ENCODE measurements around the gene DPM1. TPM values are rescaled to one million over a fixed set of nuclear protein-coding genes. Genes with fewer than 3 reads are reported as not detected.

DPM1 gene
- total and polyA plus RNA-seq, 2 experiments from 2014 or later = 76.2 to 89.8 TPM

DNA sequence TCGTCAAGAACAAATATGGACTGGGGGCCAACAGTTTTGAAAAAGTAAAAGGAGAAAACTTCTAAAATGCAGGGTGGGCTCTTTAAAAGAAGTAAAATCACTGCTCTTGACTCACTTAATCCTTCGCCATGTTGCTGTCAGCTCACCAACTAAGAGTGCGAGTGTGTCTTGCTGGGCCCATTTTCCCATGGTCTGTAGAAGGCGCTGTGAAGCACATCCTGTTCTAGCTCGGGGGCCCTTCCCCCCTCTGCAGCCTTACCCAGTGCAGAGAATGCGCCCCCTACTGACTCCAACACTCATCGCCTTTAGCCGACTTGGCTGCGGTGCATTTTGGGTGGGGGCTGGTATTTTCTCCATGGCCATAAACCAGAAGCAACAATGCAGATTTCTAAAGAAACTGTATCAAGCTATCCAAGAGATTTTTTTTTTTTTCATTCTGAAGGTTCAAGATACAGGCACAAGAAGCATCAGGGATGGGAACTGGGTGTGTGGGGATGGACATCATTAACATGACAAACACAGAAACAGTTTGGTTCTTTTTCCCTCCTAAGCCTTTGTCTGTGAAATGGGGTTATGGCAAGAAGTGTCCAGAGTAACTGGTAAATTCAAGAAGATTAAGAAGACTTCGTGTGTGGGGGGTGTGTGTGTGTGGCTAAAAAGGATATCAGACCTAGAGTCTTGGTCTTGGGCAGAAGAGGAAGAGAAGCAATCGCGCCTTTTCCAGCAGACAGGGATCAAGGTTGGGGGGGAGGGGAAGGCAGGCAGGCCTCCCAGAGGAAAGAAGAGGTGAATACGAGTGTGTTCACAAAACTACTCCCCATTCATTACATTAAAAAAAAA lies 28.8 kb downstream of the DPM1 start:
- peaks cover 19% of the 10 kb centered on the region for H3K36me3 ChIP-seq
- no peaks in the 10 kb centered on the region for H3K9me3 ChIP-seq (ENCODE audit: low read depth)
- H3K27me3 ChIP-seq = no peaks in the 10 kb centered on the region
- peak overlapping the region; percentile 93 for H3K4me3 ChIP-seq
- peak; percentile 97 for DNase-seq (ENCODE audit: low read depth in 1 of 2, low spot score in 1 of 2)
- H3K4me1 ChIP-seq (ENCODE audit: low read depth) = peaks cover 38% of the 10 kb centered on the region
- TF ChIP-seq, protein P1, sequence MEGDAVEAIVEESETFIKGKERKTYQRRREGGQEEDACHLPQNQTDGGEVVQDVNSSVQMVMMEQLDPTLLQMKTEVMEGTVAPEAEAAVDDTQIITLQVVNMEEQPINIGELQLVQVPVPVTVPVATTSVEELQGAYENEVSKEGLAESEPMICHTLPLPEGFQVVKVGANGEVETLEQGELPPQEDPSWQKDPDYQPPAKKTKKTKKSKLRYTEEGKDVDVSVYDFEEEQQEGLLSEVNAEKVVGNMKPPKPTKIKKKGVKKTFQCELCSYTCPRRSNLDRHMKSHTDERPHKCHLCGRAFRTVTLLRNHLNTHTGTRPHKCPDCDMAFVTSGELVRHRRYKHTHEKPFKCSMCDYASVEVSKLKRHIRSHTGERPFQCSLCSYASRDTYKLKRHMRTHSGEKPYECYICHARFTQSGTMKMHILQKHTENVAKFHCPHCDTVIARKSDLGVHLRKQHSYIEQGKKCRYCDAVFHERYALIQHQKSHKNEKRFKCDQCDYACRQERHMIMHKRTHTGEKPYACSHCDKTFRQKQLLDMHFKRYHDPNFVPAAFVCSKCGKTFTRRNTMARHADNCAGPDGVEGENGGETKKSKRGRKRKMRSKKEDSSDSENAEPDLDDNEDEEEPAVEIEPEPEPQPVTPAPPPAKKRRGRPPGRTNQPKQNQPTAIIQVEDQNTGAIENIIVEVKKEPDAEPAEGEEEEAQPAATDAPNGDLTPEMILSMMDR (IDR thresholded peaks at IDR 0.05; ENCODE audit: low read depth, low read length) = peak; percentile 99
- H3K27ac ChIP-seq = peak overlapping the region; percentile 87

DNA sequence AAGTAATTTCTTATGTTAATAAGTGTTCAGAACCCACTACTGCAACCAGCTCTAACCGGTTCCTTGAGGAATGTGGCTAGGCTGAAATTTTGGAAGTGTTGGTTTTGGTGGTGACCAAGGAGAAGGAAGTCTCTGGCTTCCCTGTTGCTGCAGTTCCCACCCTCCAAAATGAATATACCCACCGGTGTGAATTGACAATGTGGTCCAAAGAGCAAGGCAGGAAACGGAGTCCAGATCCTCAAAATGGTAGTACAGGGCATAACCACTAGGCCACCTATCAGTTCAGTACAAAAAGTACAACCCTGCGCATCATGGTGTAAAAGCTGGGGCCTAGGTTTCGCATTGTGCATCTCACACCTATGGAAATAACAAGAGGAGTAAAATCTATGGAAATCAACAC lies 29.9 kb downstream of the DPM1 start:
- Histone ChIP-seq H3K27ac (no peak overlapping the region), H3K4me1 (ENCODE audit: low read depth) (peaks cover 38% of the 10 kb centered on the region), H3K4me3 (peak overlapping the region; percentile 93), H3K36me3 (peaks cover 16% of the 10 kb centered on the region), H3K9me3 (ENCODE audit: low read depth) (no peaks in the 10 kb centered on the region), H3K27me3 (no peaks in the 10 kb centered on the region)
- no peak for DNase-seq (ENCODE audit: low read depth in 1 of 2, low spot score in 1 of 2)
- TF ChIP-seq, protein P1 (IDR thresholded peaks at IDR 0.05; ENCODE audit: low read depth, low read length) = no peak

DNA sequence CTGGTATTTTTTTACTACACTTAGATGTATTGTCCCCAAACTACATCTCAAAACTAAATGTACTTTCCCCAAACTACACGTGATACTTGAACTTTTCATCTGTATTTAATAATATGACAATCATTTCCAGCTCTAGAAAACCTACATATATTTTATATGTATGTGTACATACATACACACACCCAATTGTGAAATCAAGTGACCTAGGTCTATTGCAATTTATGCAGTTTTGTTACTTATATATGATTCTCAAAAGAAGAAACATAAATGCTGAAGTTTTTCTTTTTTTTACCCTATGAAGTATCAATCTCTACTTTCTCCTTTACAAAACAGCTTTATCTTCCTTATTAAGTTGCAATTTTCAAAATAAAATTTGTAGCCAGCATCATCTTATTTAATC lies 31.8 kb downstream of the DPM1 start:
- no peak overlapping the region for H3K27ac ChIP-seq
- H3K27me3 ChIP-seq = no peaks in the 10 kb centered on the region
- H3K36me3 ChIP-seq = peaks cover 21% of the 10 kb centered on the region
- no peaks in the 10 kb centered on the region for H3K9me3 ChIP-seq (ENCODE audit: low read depth)
- TF ChIP-seq, protein P1 (IDR thresholded peaks at IDR 0.05; ENCODE audit: low read depth, low read length) = no peak
- H3K4me1 ChIP-seq (ENCODE audit: low read depth) = peaks cover 33% of the 10 kb centered on the region
- H3K4me3 ChIP-seq = no peak overlapping the region
- no peak for DNase-seq (ENCODE audit: low read depth in 1 of 2, low spot score in 1 of 2)

DNA sequence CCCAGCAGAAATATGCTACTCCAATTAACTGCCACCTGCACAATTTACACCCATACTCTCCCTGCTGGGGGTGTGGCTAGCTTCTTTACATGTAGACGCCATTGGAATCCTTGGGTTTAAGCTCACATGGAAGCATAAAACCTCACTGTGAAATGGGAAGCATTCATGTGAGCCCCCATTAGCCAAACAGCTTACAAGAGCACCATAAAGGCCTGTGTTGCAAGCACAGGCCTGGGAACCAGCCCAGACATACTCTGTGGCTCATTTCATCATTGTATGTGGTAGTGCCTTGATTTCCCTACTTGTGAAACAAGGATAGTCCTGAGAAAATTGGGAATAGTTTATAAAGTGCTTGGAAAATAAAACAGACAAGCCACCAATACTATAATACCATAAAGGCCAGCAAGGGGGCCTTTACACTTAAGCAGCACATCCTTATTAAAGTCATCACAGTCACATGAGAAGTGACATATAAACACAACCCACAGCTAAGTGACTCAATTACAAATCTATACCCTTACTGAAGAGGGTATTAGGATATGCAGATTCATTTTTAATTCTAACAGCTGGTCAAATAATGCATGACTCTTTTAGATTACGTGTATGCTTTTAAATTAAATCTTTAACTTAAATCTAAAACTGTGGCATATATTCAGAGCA lies 33.9 kb downstream of the DPM1 start:
- peaks cover 33% of the 10 kb centered on the region for H3K4me1 ChIP-seq (ENCODE audit: low read depth)
- H3K36me3 ChIP-seq = peaks cover 21% of the 10 kb centered on the region

DNA sequence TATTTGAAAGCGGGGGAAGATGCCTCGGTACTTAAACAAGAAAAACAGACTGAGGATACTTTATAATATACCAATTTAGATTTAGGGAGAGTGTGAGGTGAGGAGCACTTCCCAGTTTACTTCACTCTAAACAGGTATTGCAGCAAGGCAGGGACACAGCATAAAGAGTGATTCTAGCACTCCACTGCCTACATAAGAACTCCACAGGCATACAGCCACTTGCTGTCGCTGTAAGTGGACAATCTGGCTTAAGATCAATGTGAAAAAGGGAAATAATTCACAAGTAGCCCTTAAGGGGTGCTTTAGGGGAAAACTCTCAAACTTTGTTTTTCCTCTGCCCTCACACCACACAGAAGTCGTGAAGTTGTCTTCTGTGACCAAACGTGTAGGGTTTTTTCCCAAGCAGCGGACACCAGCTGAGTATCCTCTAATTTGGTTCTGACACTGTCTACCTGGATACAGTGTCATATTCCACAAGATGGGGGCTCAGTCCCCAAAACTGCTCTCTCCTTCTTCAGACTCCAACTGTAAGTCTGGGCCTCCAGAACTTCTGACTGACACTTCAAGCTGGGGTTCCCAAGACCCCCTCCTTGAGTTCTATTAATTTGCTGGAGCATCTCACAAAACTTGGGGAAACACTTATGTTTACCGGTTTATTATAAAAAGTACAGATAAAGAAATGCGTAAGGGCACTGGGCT lies 36.4 kb downstream of the DPM1 start:
- H3K27ac ChIP-seq = no peak overlapping the region
- no peak for DNase-seq (ENCODE audit: low read depth in 1 of 2, low spot score in 1 of 2)
- no peaks in the 10 kb centered on the region for H3K9me3 ChIP-seq (ENCODE audit: low read depth)
- H3K36me3 ChIP-seq = peaks cover 12% of the 10 kb centered on the region
- H3K27me3 ChIP-seq = no peaks in the 10 kb centered on the region
- TF ChIP-seq, protein P1 (IDR thresholded peaks at IDR 0.05; ENCODE audit: low read depth, low read length) = no peak
- peaks cover 17% of the 10 kb centered on the region for H3K4me1 ChIP-seq (ENCODE audit: low read depth)
- H3K4me3 ChIP-seq = no peak overlapping the region

More for the DNA sequence above, 33.9 kb downstream of the DPM1 start:
- Histone ChIP-seq H3K9me3 (ENCODE audit: low read depth) (no peaks in the 10 kb centered on the region), H3K27me3 (no peaks in the 10 kb centered on the region), H3K27ac (peak overlapping the region; percentile 12), H3K4me3 (no peak overlapping the region)
- DNase-seq (ENCODE audit: low read depth in 1 of 2, low spot score in 1 of 2) = peak in 1 of 2 donors; percentile 41
- TF ChIP-seq, protein P1 (IDR thresholded peaks at IDR 0.05; ENCODE audit: low read depth, low read length) = no peak

Data from cardiac muscle cell (in vitro differentiated cells and primary cell).